ENCODE data around the gene MACROD2. TPM values are rescaled to one million over a fixed set of nuclear protein-coding genes. Genes with fewer than 3 reads are reported as not detected.

MACROD2 gene
- total RNA-seq, 1 experiment from 2014 or later, result 1.6 TPM

DNA sequence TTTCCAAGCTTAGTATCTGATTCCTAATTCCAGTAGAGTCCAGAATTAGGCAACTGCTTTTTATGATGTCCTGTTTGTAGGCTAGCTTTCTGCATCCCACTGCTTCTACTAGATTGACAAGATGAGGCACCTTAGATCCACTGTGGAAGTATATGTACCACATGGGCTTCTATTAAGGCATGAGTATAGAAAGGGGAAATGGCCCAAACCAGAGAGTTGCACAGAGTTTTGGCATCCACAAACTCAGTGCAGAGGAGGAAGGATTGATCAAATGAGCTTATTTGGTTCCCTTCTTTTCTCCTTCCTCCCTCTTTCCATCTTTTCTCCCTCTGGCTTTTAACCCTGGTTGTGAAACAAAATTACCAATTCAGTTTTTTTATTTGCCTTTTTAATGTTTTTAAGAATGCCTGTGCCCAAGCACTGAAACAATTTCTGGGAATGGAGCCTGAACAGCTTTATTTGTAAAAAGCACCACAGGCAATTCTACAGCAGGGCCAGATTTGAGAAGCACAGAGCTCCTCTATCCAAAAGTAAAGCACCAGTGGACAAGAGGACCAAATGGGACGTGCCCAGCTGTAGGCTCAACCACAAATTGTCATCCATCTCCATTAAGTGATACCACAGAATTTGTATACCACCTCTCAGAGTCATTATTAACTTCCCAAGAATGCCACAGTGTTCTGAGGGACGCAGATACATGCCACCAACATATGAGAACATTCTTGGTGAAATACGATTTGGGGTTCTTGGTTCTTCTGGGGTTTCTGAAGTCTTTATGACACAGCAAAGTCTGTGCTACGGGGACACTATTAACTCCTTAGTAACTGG lies 1608.9 kb downstream of the MACROD2 start:
- Histone ChIP-seq H3K23ac (ENCODE audit: insufficient read length, low read depth, low read length) (no peak overlapping the region), H2BK120ac (ENCODE audit: low read depth, low read length, poor library complexity, severe bottlenecking) (no peak overlapping the region), H2BK5ac (ENCODE audit: insufficient read length, low read length) (no peak overlapping the region), H3T11ph (ENCODE audit: low read length) (no peak overlapping the region), H4K8ac (replicated peaks; ENCODE audit: insufficient read length, low read depth, low read length) (no peak overlapping the region), H3K4ac (ENCODE audit: low read depth, low read length) (no peak overlapping the region), H2BK20ac (ENCODE audit: low read depth, low read length, poor library complexity, severe bottlenecking) (no peak overlapping the region), H3K27ac (ENCODE audit: insufficient read length, low read depth, low read length) (no peak overlapping the region), H4K20me1 (ENCODE audit: control insufficient read depth, insufficient read depth, insufficient read length) (no peaks in the 10 kb centered on the region), H4K91ac (ENCODE audit: insufficient read length, low read depth, low read length) (no peak overlapping the region), H3K79me1 (ENCODE audit: insufficient read depth, low read depth, low read length, poor library complexity, severe bottlenecking) (no peaks in the 10 kb centered on the region), H3K14ac (ENCODE audit: insufficient read depth, low read length) (no peak overlapping the region), H3K18ac (ENCODE audit: insufficient read length, low read depth, low read length) (no peak overlapping the region), H2BK12ac (ENCODE audit: insufficient read length, low read depth, low read length) (no peak overlapping the region), H3K79me2 (ENCODE audit: insufficient read depth, low read length) (no peaks in the 10 kb centered on the region), H2AFZ (ENCODE audit: low read length) (no peak overlapping the region), H2BK15ac (ENCODE audit: low read depth, low read length) (no peak overlapping the region), H2AK5ac (ENCODE audit: insufficient read length, low read length) (no peak overlapping the region), H3K4me1 (ENCODE audit: insufficient read depth, low read length) (no peaks in the 10 kb centered on the region), H3K9me3 (ENCODE audit: control insufficient read depth, low read depth, low read length) (no peaks in the 10 kb centered on the region), H3K9ac (ENCODE audit: extremely low read depth, insufficient read length, low read length) (no peak overlapping the region), H3K27me3 (ENCODE audit: insufficient read depth, low read length) (no peaks in the 10 kb centered on the region), H3K4me2 (ENCODE audit: insufficient read depth, insufficient read length, low read length) (no peak overlapping the region), H4K5ac (ENCODE audit: insufficient read length, low read depth, low read length) (no peak overlapping the region), H3K23me2 (ENCODE audit: insufficient read length, low read depth, low read length, poor library complexity, severe bottlenecking) (no peaks in the 10 kb centered on the region), H3K56ac (ENCODE audit: insufficient read length, low read depth, low read length) (no peak overlapping the region)
- Mint-ChIP-seq H3K36me3 (ENCODE audit: insufficient read depth in 1 of 3, low read depth in 3 of 3) (no peaks in the 10 kb centered on the region), H3K27me3 (ENCODE audit: low read depth) (no peaks in the 10 kb centered on the region; the same call in none of the 2 replicates), H3K9me3 (no peaks in the 10 kb centered on the region; a peak in 1 of 5 replicates), H3K27ac (no peak overlapping the region), H3K4me1 (peaks cover 2 to 8% of the 10 kb centered on the region in 2 experiments; a peak in 1 of 4 replicates), H3K4me3 (no peak overlapping the region)
- DNase-seq, result no peak
- WGBS (ENCODE audit: extremely low coverage, insufficient read length, low lambda C conversion rate), result no CpG with 5 or more reads among the region's 4 CpGs
- no peak for TF ChIP-seq CTCF (conservative IDR thresholded peaks at IDR 0.05)

Measured in H9 (cell line).